Upper lobe of left lung (tissue), 6 donors: ENCODE results near the gene STARD10. TPM values are rescaled to one million over a fixed set of nuclear protein-coding genes. Genes with fewer than 3 reads are reported as not detected.
A peak's percentile ranks its signal among the peaks of the same experiment; 100 is the strongest.

Source experiments
- ATAC-seq, 2 donors: fragments of 200-7000 bp; cut with Tn5 transposase; one replicate each; pipeline ENCODE4 v1.9.1; 2022; ENCODE audit warnings: mild to moderate bottlenecking in 2 of 2, moderate library complexity in 2 of 2; ENCODE audit not compliant: low FRiP score in 2 of 2
- DNase-seq, 2 donors: peaks; one replicate each; pipeline ENCODE4 v3.0.0-alpha.2; 2019 to 2020
- H3K27ac ChIP-seq, 4 donors: fragments of 200-600 bp; sonication (generic); one replicate each; pipeline ENCODE4 v1.5.1; 2016 to 2019
- H3K27me3 ChIP-seq, 4 donors: fragments of 200-600 bp; sonication (generic); one replicate each; pipeline ENCODE4 v1.5.1; 2017 to 2019
- H3K36me3 ChIP-seq, 4 donors: fragments of 200-600 bp; sonication (generic); one replicate each; pipeline ENCODE4 v1.5.1; 2016 to 2019
- H3K4me1 ChIP-seq, 4 donors: fragments of 200-600 bp; sonication (generic); one replicate each; pipeline ENCODE4 v1.5.1; 2018 to 2019
- H3K4me3 ChIP-seq, 4 donors: fragments of 200-600 bp; sonication (generic); one replicate each; pipeline ENCODE4 v1.5.1; 2017 to 2019; ENCODE audit warnings: mild to moderate bottlenecking in 2 of 4, moderate library complexity in 1 of 4
- H3K9me3 ChIP-seq, 4 donors: fragments of 200-600 bp; sonication (generic); one replicate each; pipeline ENCODE4 v1.5.1; 2018 to 2019
- CTCF ChIP-seq, 6 experiments: fragments of 450-650 bp in 4 of 6; fragments of 200-600 bp in 2 of 6; sonication (generic) in 2 of 6; IDR thresholded peaks; one replicate each; pipeline ENCODE4 v1.5.1; 2016 to 2019; ENCODE audit warnings: antibody characterized with exemption in 6 of 6
- EP300 ChIP-seq, 4 donors: sonication (generic); formaldehyde crosslinking; IDR thresholded peaks; one replicate each; pipeline ENCODE4 v1.5.1; 2017; ENCODE audit warnings: antibody characterized with exemption in 4 of 4, control low read depth in 2 of 4
- POLR2A ChIP-seq, 4 donors: fragments of 450-650 bp; IDR thresholded peaks; one replicate each; pipeline ENCODE4 v1.5.1; 2016 to 2017; ENCODE audit warnings: antibody characterized with exemption in 4 of 4, mild to moderate bottlenecking in 2 of 4
- POLR2AphosphoS5 ChIP-seq, 2 donors: sonication (generic); formaldehyde crosslinking; IDR thresholded peaks; one replicate each; pipeline ENCODE4 v1.5.1; 2017; ENCODE audit warnings: antibody characterized with exemption in 2 of 2
- WGBS, 2 donors: methylation state at CpG; one replicate each; pipeline ENCODE4 v1.1.5; 2017 to 2018; 5-methylcytosine and 5-hydroxymethylcytosine counted together
- total RNA-seq, 6 donors: library from RNA; depleted of rRNA in 4 of 6; stranded (reverse); fragments of >200 nt in 4 of 6; gene quantifications; one replicate each; pipeline versions ENCODE4 v1.1.0 to v1.2.1, GENCODE V29; 2016 to 2021
- donor health status: DM: no; HTN: no; CAD: no; lungs with moderate emphysema.
- donor health status: DM: no; HTN: yes; CAD: no; lungs with severe emphysema.

Gene STARD10
- total RNA-seq, 6 donors from 2014 or later = 93.2 to 227 (median 151) TPM

- Histone ChIP-seq H3K27me3 (no peaks in the 10 kb centered on the region), H3K27ac (peak overlapping the region; percentile 78 to 89 (median 84)), H3K4me3 (peak overlapping the region; percentile 69 to 88 (median 77)), H3K36me3 (peaks cover 0 to 6% (median 2%) of the 10 kb centered on the region in 4 donors), H3K4me1 (peaks cover 16 to 54% (median 47%) of the 10 kb centered on the region in 4 donors), H3K9me3 (no peaks in the 10 kb centered on the region)
- ATAC-seq (peak; percentile 9 to 69), DNase-seq (peak in 1 of 2 donors; percentile 72)
- TF ChIP-seq POLR2AphosphoS5 (IDR thresholded peaks at IDR 0.05) (peak; percentile 49 to 59), EP300 (IDR thresholded peaks at IDR 0.05) (peak in 2 of 4 donors; percentile 73 to 80), POLR2A (IDR thresholded peaks at IDR 0.05) (peak in 1 of 4 donors; percentile 52), CTCF (IDR thresholded peaks at IDR 0.05) (no peak)
- WGBS, 2 donors = 34 to 49% methylated on average over 13 to 18 of the region's 19 CpGs
Observed at GRCh38 chr11:72751116-72752087, 42.4 kb downstream of the STARD10 start.

GRCh38 chr11:72750556-72751115, 43.2 kb downstream of the STARD10 start:
- Histone ChIP-seq H3K4me1 (peaks cover 20 to 60% (median 53%) of the 10 kb centered on the region in 4 donors), H3K27me3 (no peaks in the 10 kb centered on the region), H3K27ac (peak overlapping the region in 3 of 4 donors; percentile 49 to 89 (median 87)), H3K4me3 (peak overlapping the region in 3 of 4 donors; percentile 69 to 88 (median 75)), H3K36me3 (peaks cover 0 to 2% (median 0%) of the 10 kb centered on the region in 4 donors), H3K9me3 (no peaks in the 10 kb centered on the region)
- DNase-seq = no peak
- TF ChIP-seq POLR2A (IDR thresholded peaks at IDR 0.05) = no peak
- TF ChIP-seq POLR2AphosphoS5 (IDR thresholded peaks at IDR 0.05) = no peak
- TF ChIP-seq CTCF (IDR thresholded peaks at IDR 0.05) = no peak
- no peak for TF ChIP-seq EP300 (IDR thresholded peaks at IDR 0.05)
- 83 to 100% methylated on average over 2 of the region's 2 CpGs for WGBS, 2 donors
- no peak for ATAC-seq

- ATAC-seq (no peak), DNase-seq (no peak)
- WGBS, 2 donors = 83 to 87% methylated on average over 5 to 9 of the region's 9 CpGs
- peak overlapping the region; percentile 45 to 89 (median 68) for H3K27ac ChIP-seq
- no peaks in the 10 kb centered on the region for H3K9me3 ChIP-seq
- no peaks in the 10 kb centered on the region for H3K36me3 ChIP-seq
- peaks cover 21 to 62% (median 56%) of the 10 kb centered on the region in 4 donors for H3K4me1 ChIP-seq
- TF ChIP-seq CTCF (IDR thresholded peaks at IDR 0.05) (no peak), POLR2AphosphoS5 (IDR thresholded peaks at IDR 0.05) (no peak), POLR2A (IDR thresholded peaks at IDR 0.05) (no peak), EP300 (IDR thresholded peaks at IDR 0.05) (no peak)
- H3K4me3 ChIP-seq = peak overlapping the region in 3 of 4 donors; percentile 69 to 88 (median 75)
- no peaks in the 10 kb centered on the region for H3K27me3 ChIP-seq
Observed at GRCh38 chr11:72750086-72750485, 43.8 kb downstream of the STARD10 start.

- Histone ChIP-seq H3K27ac (peak overlapping the region in 2 of 4 donors; percentile 33 to 48), H3K9me3 (no peaks in the 10 kb centered on the region), H3K4me1 (peaks cover 29 to 76% (median 67%) of the 10 kb centered on the region in 4 donors), H3K36me3 (no peaks in the 10 kb centered on the region), H3K4me3 (no peak overlapping the region), H3K27me3 (no peaks in the 10 kb centered on the region)
- WGBS, 2 donors = 95 to 98% methylated on average over 6 of the region's 6 CpGs
- no peak for TF ChIP-seq CTCF (IDR thresholded peaks at IDR 0.05)
- DNase-seq (no peak), ATAC-seq (no peak)
Observed at GRCh38 chr11:72747289-72747855, 46.5 kb downstream of the STARD10 start.
